ENCODE measurements around the gene MUC6.

GRCh38 chr11:1043563-1044096, 7.1 kb upstream of the MUC6 start:
- TF ChIP-seq POLR2A (IDR thresholded peaks at IDR 0.05; ENCODE audit: control extremely low read depth in 1 of 2, low read depth in 2 of 2, low read length in 2 of 2), result no peak
- no peak for TF ChIP-seq EZH2 (IDR thresholded peaks at IDR 0.05; ENCODE audit: low read depth, low read length, severe bottlenecking)

Measured in H1 (cell line).